Measurements from ENCODE around the gene SPECC1L. TPM values are rescaled to one million over a fixed set of nuclear protein-coding genes. Genes with fewer than 3 reads are reported as not detected.

SPECC1L gene
- total and polyA plus RNA-seq, 4 experiments from 2014 or later: 4.3 to 62.1 (median 32.0) TPM

- H3K4me3 ChIP-seq (ENCODE audit: low read length in 2 of 2): peak overlapping the region; percentile 6 to 16
- POLR2A ChIA-PET (ENCODE audit: partially characterized antibody): interaction anchor here (0.7 to 5.0 kb wide), 8 partner anchors 9 to 120 kb away, joined by 3 to 35 read pairs (median 5); partner anchors contain the start of genes ADORA2A and GUCD1
- intact Hi-C loops (cut with micrococcal nuclease): no loop called here
- H3K9me3 ChIP-seq (ENCODE audit: control insufficient read depth in 1 of 2, low read length in 2 of 2): no peaks in the 10 kb centered on the region
- Mint-ChIP-seq H3K36me3 (peaks cover 19 to 50% of the 10 kb centered on the region in 2 donors), H3K9me3 (peaks cover 0 to 2% (median 0%) of the 10 kb centered on the region in 8 donors), H3K4me3 (peak overlapping the region in 5 of 8 donors; percentile 62 to 88 (median 76)), H3K27ac (peak overlapping the region; percentile 87 to 100 (median 92)), H3K27me3 (peaks cover 0 to 3% of the 10 kb centered on the region in 2 donors), H3K4me1 (peaks cover 33 to 90% (median 67%) of the 10 kb centered on the region in 4 donors)
- peak overlapping the region; percentile 59 for H3K27ac ChIP-seq (ENCODE audit: low read depth, low read length)
- CTCF ChIA-PET (ENCODE audit: partially characterized antibody): interaction anchor here (0.6 to 2.2 kb wide), 9 partner anchors 9 to 193 kb away, joined by 3 to 14 read pairs (median 5); partner anchors contain the start of gene ADORA2A
- H3K36me3 ChIP-seq (ENCODE audit: insufficient read depth, low read length): peaks cover 34% of the 10 kb centered on the region
- H3K4me1 ChIP-seq (ENCODE audit: insufficient read depth, low read length): peaks cover 75% of the 10 kb centered on the region
- H3K27me3 ChIP-seq (ENCODE audit: insufficient read depth, low read length): no peaks in the 10 kb centered on the region
- DNase-seq: no peak
These were observed 164.7 kb downstream of the SPECC1L start for GRCh38 chr22:24435323-24435645.

- Mint-ChIP-seq H3K9me3 (peaks cover 0 to 2% (median 0%) of the 10 kb centered on the region in 8 donors), H3K36me3 (peaks cover 25 to 56% of the 10 kb centered on the region in 2 donors), H3K4me1 (peaks cover 33 to 90% (median 70%) of the 10 kb centered on the region in 4 donors), H3K27me3 (peaks cover 0 to 3% of the 10 kb centered on the region in 2 donors), H3K4me3 (peak overlapping the region in 1 of 8 donors; percentile 47), H3K27ac (peak overlapping the region in 5 of 7 donors; percentile 30 to 100 (median 88))
- Histone ChIP-seq H3K27ac (ENCODE audit: low read depth, low read length) (peak overlapping the region; percentile 59), H3K4me1 (ENCODE audit: insufficient read depth, low read length) (peaks cover 69% of the 10 kb centered on the region), H3K36me3 (ENCODE audit: insufficient read depth, low read length) (peaks cover 41% of the 10 kb centered on the region), H3K27me3 (ENCODE audit: insufficient read depth, low read length) (no peaks in the 10 kb centered on the region), H3K9me3 (ENCODE audit: control insufficient read depth in 1 of 2, low read length in 2 of 2) (no peaks in the 10 kb centered on the region), H3K4me3 (ENCODE audit: low read length in 2 of 2) (no peak overlapping the region)
- ChIA-PET POLR2A (ENCODE audit: partially characterized antibody) (interaction anchor here (0.6 to 5.0 kb wide), 7 partner anchors 9 to 162 kb away, joined by 3 to 35 read pairs (median 3); partner anchors contain the start of genes ADORA2A and GUCD1), CTCF (ENCODE audit: partially characterized antibody) (interaction anchor here (0.6 to 2.2 kb wide), 9 partner anchors 10 to 193 kb away, joined by 3 to 14 read pairs (median 5); partner anchors contain the start of gene ADORA2A)
- intact Hi-C loops (cut with micrococcal nuclease): no loop called here
- DNase-seq: no peak
These were observed 165.3 kb downstream of the SPECC1L start for GRCh38 chr22:24435861-24436371.

GRCh38 chr22:24436553-24436952 is 165.9 kb downstream of the SPECC1L start:
- peaks cover 63% of the 10 kb centered on the region for H3K4me1 ChIP-seq (ENCODE audit: insufficient read depth, low read length)
- DNase-seq: no peak
- peaks cover 0 to 2% (median 0%) of the 10 kb centered on the region in 8 donors for H3K9me3 Mint-ChIP-seq
- ChIA-PET CTCF (ENCODE audit: partially characterized antibody) (no interaction called here), POLR2A (ENCODE audit: partially characterized antibody) (interaction anchor here (0.8 to 5.0 kb wide), 4 partner anchors 9 to 162 kb away, joined by 3 to 35 read pairs (median 6); partner anchors contain the start of gene ADORA2A)
- peak overlapping the region in 3 of 8 donors; percentile 39 to 44 (median 43) for H3K4me3 Mint-ChIP-seq
- peaks cover 32 to 58% of the 10 kb centered on the region in 2 donors for H3K36me3 Mint-ChIP-seq
- intact Hi-C loops (cut with micrococcal nuclease): no loop called here
- H3K27ac Mint-ChIP-seq: peak overlapping the region in 6 of 7 donors; percentile 48 to 91 (median 68)
- H3K4me3 ChIP-seq (ENCODE audit: low read length in 2 of 2): no peak overlapping the region
- H3K27me3 Mint-ChIP-seq: peaks cover 0 to 3% of the 10 kb centered on the region in 2 donors
- peaks cover 47% of the 10 kb centered on the region for H3K36me3 ChIP-seq (ENCODE audit: insufficient read depth, low read length)
- H3K4me1 Mint-ChIP-seq: peaks cover 30 to 89% (median 68%) of the 10 kb centered on the region in 4 donors
- H3K27ac ChIP-seq (ENCODE audit: low read depth, low read length): no peak overlapping the region
- no peaks in the 10 kb centered on the region for H3K9me3 ChIP-seq (ENCODE audit: control insufficient read depth in 1 of 2, low read length in 2 of 2)
- no peaks in the 10 kb centered on the region for H3K27me3 ChIP-seq (ENCODE audit: insufficient read depth, low read length)

GRCh38 chr22:24437091-24437490 is 166.5 kb downstream of the SPECC1L start:
- Histone ChIP-seq H3K27me3 (ENCODE audit: insufficient read depth, low read length) (no peaks in the 10 kb centered on the region), H3K4me1 (ENCODE audit: insufficient read depth, low read length) (peaks cover 57% of the 10 kb centered on the region), H3K9me3 (ENCODE audit: control insufficient read depth in 1 of 2, low read length in 2 of 2) (no peaks in the 10 kb centered on the region), H3K27ac (ENCODE audit: low read depth, low read length) (no peak overlapping the region), H3K4me3 (ENCODE audit: low read length in 2 of 2) (no peak overlapping the region), H3K36me3 (ENCODE audit: insufficient read depth, low read length) (peaks cover 52% of the 10 kb centered on the region)
- ChIA-PET CTCF (ENCODE audit: partially characterized antibody) (no interaction called here), POLR2A (ENCODE audit: partially characterized antibody) (interaction anchor here (5.0 kb wide), 1 partner anchor 10 kb away, joined by 35 read pairs; the partner anchor contains the start of gene ADORA2A)
- peaks cover 0 to 3% of the 10 kb centered on the region in 2 donors for H3K27me3 Mint-ChIP-seq
- intact Hi-C loops (cut with micrococcal nuclease): no loop called here
- peaks cover 28 to 84% (median 64%) of the 10 kb centered on the region in 4 donors for H3K4me1 Mint-ChIP-seq
- H3K27ac Mint-ChIP-seq: peak overlapping the region in 5 of 7 donors; percentile 48 to 91 (median 79)
- H3K4me3 Mint-ChIP-seq: peak overlapping the region in 1 of 8 donors; percentile 43
- H3K9me3 Mint-ChIP-seq: peaks cover 0 to 2% (median 0%) of the 10 kb centered on the region in 8 donors
- H3K36me3 Mint-ChIP-seq: peaks cover 35 to 61% of the 10 kb centered on the region in 2 donors
- DNase-seq: no peak

GRCh38 chr22:24437741-24438328 is 167.2 kb downstream of the SPECC1L start:
- H3K4me3 ChIP-seq (ENCODE audit: low read length in 2 of 2): no peak overlapping the region
- H3K27me3 Mint-ChIP-seq: peaks cover 0 to 3% of the 10 kb centered on the region in 2 donors
- H3K4me3 Mint-ChIP-seq: peak overlapping the region in 1 of 8 donors; percentile 25
- peaks cover 40 to 66% of the 10 kb centered on the region in 2 donors for H3K36me3 Mint-ChIP-seq
- H3K27ac ChIP-seq (ENCODE audit: low read depth, low read length): no peak overlapping the region
- CTCF ChIA-PET (ENCODE audit: partially characterized antibody): interaction anchor here (1.9 kb wide), 1 partner anchor 10 kb away, joined by 6 read pairs; the partner anchor contains the start of gene ADORA2A
- peaks cover 60% of the 10 kb centered on the region for H3K36me3 ChIP-seq (ENCODE audit: insufficient read depth, low read length)
- H3K4me1 Mint-ChIP-seq: peaks cover 24 to 84% (median 58%) of the 10 kb centered on the region in 4 donors
- peak overlapping the region; percentile 74 to 91 (median 81) for H3K27ac Mint-ChIP-seq
- DNase-seq: no peak
- peaks cover 0 to 2% (median 0%) of the 10 kb centered on the region in 8 donors for H3K9me3 Mint-ChIP-seq
- peaks cover 50% of the 10 kb centered on the region for H3K4me1 ChIP-seq (ENCODE audit: insufficient read depth, low read length)
- intact Hi-C loops (cut with micrococcal nuclease): no loop called here
- H3K9me3 ChIP-seq (ENCODE audit: control insufficient read depth in 1 of 2, low read length in 2 of 2): no peaks in the 10 kb centered on the region
- POLR2A ChIA-PET (ENCODE audit: partially characterized antibody): interaction anchor here (1.1 to 5.0 kb wide), 2 partner anchors 11 to 14 kb away, joined by 4 to 35 read pairs; partner anchors contain the start of gene ADORA2A
- H3K27me3 ChIP-seq (ENCODE audit: insufficient read depth, low read length): no peaks in the 10 kb centered on the region

- no peaks in the 10 kb centered on the region for H3K9me3 ChIP-seq (ENCODE audit: control insufficient read depth in 1 of 2, low read length in 2 of 2)
- H3K27me3 Mint-ChIP-seq: no peaks in the 10 kb centered on the region
- CTCF ChIA-PET (ENCODE audit: partially characterized antibody): no interaction called here
- no peaks in the 10 kb centered on the region for H3K9me3 Mint-ChIP-seq
- H3K27me3 ChIP-seq (ENCODE audit: insufficient read depth, low read length): no peaks in the 10 kb centered on the region
- H3K4me1 Mint-ChIP-seq: peaks cover 17 to 70% (median 42%) of the 10 kb centered on the region in 4 donors
- no peak overlapping the region for H3K4me3 ChIP-seq (ENCODE audit: low read length in 2 of 2)
- H3K27ac ChIP-seq (ENCODE audit: low read depth, low read length): no peak overlapping the region
- intact Hi-C loops (cut with micrococcal nuclease): no loop called here
- peak overlapping the region in 1 of 7 donors; percentile 29 for H3K27ac Mint-ChIP-seq
- POLR2A ChIA-PET (ENCODE audit: partially characterized antibody): no interaction called here
- peaks cover 25% of the 10 kb centered on the region for H3K4me1 ChIP-seq (ENCODE audit: insufficient read depth, low read length)
- peaks cover 61% of the 10 kb centered on the region for H3K36me3 ChIP-seq (ENCODE audit: insufficient read depth, low read length)
- peaks cover 38 to 64% of the 10 kb centered on the region in 2 donors for H3K36me3 Mint-ChIP-seq
- DNase-seq: no peak
- H3K4me3 Mint-ChIP-seq: peak overlapping the region in 1 of 8 donors; percentile 39
These were observed 169.7 kb downstream of the SPECC1L start for GRCh38 chr22:24440270-24440717.
